ENCODE measurements around the gene RPL13A.

Gene RPL13A

GRCh38 chr19:49497789-49498103 is 10.3 kb downstream of the RPL13A start:
- Histone ChIP-seq H3K9me3 (ENCODE audit: control insufficient read depth in 1 of 2, low read length in 2 of 2) (no peaks in the 10 kb centered on the region), H3K36me3 (ENCODE audit: control insufficient read depth in 1 of 2, insufficient read depth in 2 of 2, low read length in 2 of 2) (peaks cover 23 to 38% of the 10 kb centered on the region in 2 donors), H3K27me3 (ENCODE audit: low read depth, low read length) (no peaks in the 10 kb centered on the region), H3K4me3 (ENCODE audit: low read depth in 1 of 2, low read length in 2 of 2) (peak overlapping the region; percentile 92 to 97), H3K27ac (ENCODE audit: low read length) (peak overlapping the region; percentile 99), H3K4me1 (ENCODE audit: control insufficient read depth in 1 of 2, insufficient read depth in 2 of 2, low read length in 2 of 2) (peaks cover 20 to 42% of the 10 kb centered on the region in 2 donors)

GRCh38 chr19:49498475-49498874 is 11.1 kb downstream of the RPL13A start:
- no peaks in the 10 kb centered on the region for H3K27me3 ChIP-seq (ENCODE audit: low read depth, low read length)
- H3K27ac ChIP-seq (ENCODE audit: low read length) = no peak overlapping the region
- H3K4me3 ChIP-seq (ENCODE audit: low read depth in 1 of 2, low read length in 2 of 2) = peak overlapping the region in 1 of 2 donors; percentile 5
- H3K9me3 ChIP-seq (ENCODE audit: control insufficient read depth in 1 of 2, low read length in 2 of 2) = no peaks in the 10 kb centered on the region
- peaks cover 20 to 32% of the 10 kb centered on the region in 2 donors for H3K36me3 ChIP-seq (ENCODE audit: control insufficient read depth in 1 of 2, insufficient read depth in 2 of 2, low read length in 2 of 2)
- H3K4me1 ChIP-seq (ENCODE audit: control insufficient read depth in 1 of 2, insufficient read depth in 2 of 2, low read length in 2 of 2) = peaks cover 20 to 42% of the 10 kb centered on the region in 2 donors

GRCh38 chr19:49499030-49499670 is 11.7 kb downstream of the RPL13A start:
- H3K9me3 ChIP-seq (ENCODE audit: control insufficient read depth in 1 of 2, low read length in 2 of 2) = no peaks in the 10 kb centered on the region
- H3K4me1 ChIP-seq (ENCODE audit: control insufficient read depth in 1 of 2, insufficient read depth in 2 of 2, low read length in 2 of 2) = peaks cover 20 to 42% of the 10 kb centered on the region in 2 donors
- H3K27ac ChIP-seq (ENCODE audit: low read length) = peak overlapping the region; percentile 56
- H3K4me3 ChIP-seq (ENCODE audit: low read depth in 1 of 2, low read length in 2 of 2) = peak overlapping the region; percentile 2 to 5
- H3K27me3 ChIP-seq (ENCODE audit: low read depth, low read length) = no peaks in the 10 kb centered on the region
- peaks cover 20 to 32% of the 10 kb centered on the region in 2 donors for H3K36me3 ChIP-seq (ENCODE audit: control insufficient read depth in 1 of 2, insufficient read depth in 2 of 2, low read length in 2 of 2)

- Histone ChIP-seq H3K36me3 (ENCODE audit: control insufficient read depth in 1 of 2, insufficient read depth in 2 of 2, low read length in 2 of 2) (peaks cover 12 to 22% of the 10 kb centered on the region in 2 donors), H3K9me3 (ENCODE audit: control insufficient read depth in 1 of 2, low read length in 2 of 2) (no peaks in the 10 kb centered on the region), H3K4me3 (ENCODE audit: low read depth in 1 of 2, low read length in 2 of 2) (no peak overlapping the region), H3K27ac (ENCODE audit: low read length) (no peak overlapping the region), H3K27me3 (ENCODE audit: low read depth, low read length) (no peaks in the 10 kb centered on the region), H3K4me1 (ENCODE audit: control insufficient read depth in 1 of 2, insufficient read depth in 2 of 2, low read length in 2 of 2) (peaks cover 13 to 28% of the 10 kb centered on the region in 2 donors)
Measured at GRCh38 chr19:49502866-49503581, 15.6 kb downstream of the RPL13A start.

- H3K36me3 ChIP-seq (ENCODE audit: control insufficient read depth in 1 of 2, insufficient read depth in 2 of 2, low read length in 2 of 2) = peaks cover 7 to 17% of the 10 kb centered on the region in 2 donors
- no peak overlapping the region for H3K27ac ChIP-seq (ENCODE audit: low read length)
- H3K4me3 ChIP-seq (ENCODE audit: low read depth in 1 of 2, low read length in 2 of 2) = no peak overlapping the region
- H3K4me1 ChIP-seq (ENCODE audit: control insufficient read depth in 1 of 2, insufficient read depth in 2 of 2, low read length in 2 of 2) = peaks cover 7 to 23% of the 10 kb centered on the region in 2 donors
- H3K9me3 ChIP-seq (ENCODE audit: control insufficient read depth in 1 of 2, low read length in 2 of 2) = no peaks in the 10 kb centered on the region
- no peaks in the 10 kb centered on the region for H3K27me3 ChIP-seq (ENCODE audit: low read depth, low read length)
Measured at GRCh38 chr19:49503582-49503962, 16.2 kb downstream of the RPL13A start.

- Histone ChIP-seq H3K4me3 (ENCODE audit: low read depth in 1 of 2, low read length in 2 of 2) (no peak overlapping the region), H3K9me3 (ENCODE audit: control insufficient read depth in 1 of 2, low read length in 2 of 2) (no peaks in the 10 kb centered on the region), H3K27ac (ENCODE audit: low read length) (no peak overlapping the region), H3K4me1 (ENCODE audit: control insufficient read depth in 1 of 2, insufficient read depth in 2 of 2, low read length in 2 of 2) (peaks cover 0 to 5% of the 10 kb centered on the region in 2 donors), H3K36me3 (ENCODE audit: control insufficient read depth in 1 of 2, insufficient read depth in 2 of 2, low read length in 2 of 2) (no peaks in the 10 kb centered on the region), H3K27me3 (ENCODE audit: low read depth, low read length) (no peaks in the 10 kb centered on the region)
Measured at GRCh38 chr19:49506575-49507105, 19.2 kb downstream of the RPL13A start.

- Histone ChIP-seq H3K4me3 (ENCODE audit: low read depth in 1 of 2, low read length in 2 of 2) (no peak overlapping the region), H3K9me3 (ENCODE audit: control insufficient read depth in 1 of 2, low read length in 2 of 2) (no peaks in the 10 kb centered on the region), H3K27me3 (ENCODE audit: low read depth, low read length) (no peaks in the 10 kb centered on the region), H3K36me3 (ENCODE audit: control insufficient read depth in 1 of 2, insufficient read depth in 2 of 2, low read length in 2 of 2) (no peaks in the 10 kb centered on the region), H3K27ac (ENCODE audit: low read length) (no peak overlapping the region), H3K4me1 (ENCODE audit: control insufficient read depth in 1 of 2, insufficient read depth in 2 of 2, low read length in 2 of 2) (peaks cover 0 to 10% of the 10 kb centered on the region in 2 donors)
Measured at GRCh38 chr19:49507803-49508494, 20.5 kb downstream of the RPL13A start.

GRCh38 chr19:49512970-49513745 is 25.8 kb downstream of the RPL13A start:
- H3K4me3 ChIP-seq (ENCODE audit: low read depth in 1 of 2, low read length in 2 of 2) = peak overlapping the region; percentile 65 to 90

GRCh38 chr19:49513746-49514118 is 26.3 kb downstream of the RPL13A start:
- Histone ChIP-seq H3K27me3 (ENCODE audit: low read depth, low read length) (no peaks in the 10 kb centered on the region), H3K4me3 (ENCODE audit: low read depth in 1 of 2, low read length in 2 of 2) (peak overlapping the region; percentile 48 to 90), H3K27ac (ENCODE audit: low read length) (peak overlapping the region; percentile 63), H3K9me3 (ENCODE audit: control insufficient read depth in 1 of 2, low read length in 2 of 2) (no peaks in the 10 kb centered on the region), H3K4me1 (ENCODE audit: control insufficient read depth in 1 of 2, insufficient read depth in 2 of 2, low read length in 2 of 2) (peaks cover 0 to 27% of the 10 kb centered on the region in 2 donors), H3K36me3 (ENCODE audit: control insufficient read depth in 1 of 2, insufficient read depth in 2 of 2, low read length in 2 of 2) (peaks cover 0 to 5% of the 10 kb centered on the region in 2 donors)

More at GRCh38 chr19:49512970-49513745, 25.8 kb downstream of the RPL13A start:
- Histone ChIP-seq H3K4me1 (ENCODE audit: control insufficient read depth in 1 of 2, insufficient read depth in 2 of 2, low read length in 2 of 2) (peaks cover 0 to 27% of the 10 kb centered on the region in 2 donors), H3K9me3 (ENCODE audit: control insufficient read depth in 1 of 2, low read length in 2 of 2) (no peaks in the 10 kb centered on the region), H3K27ac (ENCODE audit: low read length) (peak overlapping the region; percentile 88), H3K27me3 (ENCODE audit: low read depth, low read length) (no peaks in the 10 kb centered on the region), H3K36me3 (ENCODE audit: control insufficient read depth in 1 of 2, insufficient read depth in 2 of 2, low read length in 2 of 2) (peaks cover 0 to 5% of the 10 kb centered on the region in 2 donors)

GRCh38 chr19:49514151-49514550 is 26.7 kb downstream of the RPL13A start:
- H3K36me3 ChIP-seq (ENCODE audit: control insufficient read depth in 1 of 2, insufficient read depth in 2 of 2, low read length in 2 of 2) = peaks cover 0 to 5% of the 10 kb centered on the region in 2 donors
- no peak overlapping the region for H3K27ac ChIP-seq (ENCODE audit: low read length)
- H3K9me3 ChIP-seq (ENCODE audit: control insufficient read depth in 1 of 2, low read length in 2 of 2) = no peaks in the 10 kb centered on the region
- peaks cover 0 to 27% of the 10 kb centered on the region in 2 donors for H3K4me1 ChIP-seq (ENCODE audit: control insufficient read depth in 1 of 2, insufficient read depth in 2 of 2, low read length in 2 of 2)
- no peaks in the 10 kb centered on the region for H3K27me3 ChIP-seq (ENCODE audit: low read depth, low read length)
- peak overlapping the region; percentile 48 to 90 for H3K4me3 ChIP-seq (ENCODE audit: low read depth in 1 of 2, low read length in 2 of 2)
